Right lobe of liver (tissue), 6 donors: ENCODE measurements around the gene BRSK2. TPM values are rescaled to one million over a fixed set of nuclear protein-coding genes. Genes with fewer than 3 reads are reported as not detected.
A peak's percentile ranks its signal among the peaks of the same experiment; 100 is the strongest.

ENCODE experiments used
- ATAC-seq, 4 donors: fragments of 200-7000 bp; cut with Tn5 transposase; one replicate each; pipeline ENCODE4 v1.9.1; 2020; ENCODE audit warnings: mild to moderate bottlenecking in 4 of 4, moderate library complexity in 4 of 4
- DNase-seq, 3 donors: peaks; one replicate each; pipeline ENCODE4 v3.0.0-alpha.2; 2020
- H3K27ac ChIP-seq, 3 donors: fragments of 200-600 bp; one replicate each; pipeline ENCODE4 v1.8.0; 2022
- H3K27me3 ChIP-seq, 2 donors: fragments of 200-600 bp; one replicate each; pipeline ENCODE4 v1.8.0; 2022
- H3K36me3 ChIP-seq, 4 donors: fragments of 200-600 bp; sonication (generic) in 1 of 4; one replicate each; pipeline versions ENCODE4 v1.5.1 to v1.8.0; 2017 to 2022; ENCODE audit warnings: control low read depth in 1 of 4
- H3K4me1 ChIP-seq, 4 donors: fragments of 200-600 bp; sonication (generic) in 1 of 4; one replicate each; pipeline versions ENCODE4 v1.5.1 to v1.8.0; 2017 to 2022; ENCODE audit warnings: control low read depth in 1 of 4
- H3K4me3 ChIP-seq, 3 donors: fragments of 200-600 bp; one replicate each; pipeline ENCODE4 v1.8.0; 2022
- H3K9me3 ChIP-seq, 4 donors: fragments of 200-600 bp; sonication (generic) in 1 of 4; one replicate each; pipeline versions ENCODE4 v1.5.1 to v1.8.0; 2017 to 2022; ENCODE audit warnings: control low read depth in 1 of 4
- POLR2A ChIP-seq: fragments of 450-650 bp; IDR thresholded peaks from one replicate; pipeline ENCODE4 v1.6.1; 2017; ENCODE audit warnings: antibody characterized with exemption, mild to moderate bottlenecking
- WGBS: methylation state at CpG from one replicate; pipeline ENCODE4 v1.1.6; 2018; ENCODE audit warnings: low coverage, low lambda C conversion rate; ENCODE audit not compliant: insufficient coverage; ENCODE audit errors: missing lambda C conversion rate; 5-methylcytosine and 5-hydroxymethylcytosine counted together
- intact Hi-C, 2 donors: fragments of 100-400 bp; cut with DNase I; formaldehyde crosslinking; loops; one replicate each; pipeline versions ENCODE4 v1.11.2 to v1.14.1; 2022
- total RNA-seq, 6 experiments: library from RNA; depleted of rRNA in 2 of 6; stranded (reverse); fragments of >200 nt in 2 of 6; fragmentation: NEBNext Ultra II Directional in 3 of 6; extraction: Animal tissue kit (Norgen Biotek cat#: 25700) in 3 of 6; gene quantifications; one replicate each; pipeline versions ENCODE4 v1.1.0 to v1.2.4, GENCODE V29; 2016 to 2023
- TF ChIP-seq, protein P1 (sequence below), 4 donors: fragments of 200-600 bp in 3 of 4; fragments of 450-650 bp in 1 of 4; IDR thresholded peaks; one replicate each; pipeline versions ENCODE4 v1.5.1 to v1.8.0; 2016 to 2022; ENCODE audit warnings: antibody characterized with exemption in 4 of 4, mild to moderate bottlenecking in 2 of 4
- donor health status: DM: no; HTN: yes; CAD: no.
- donor health status: DM: no; HTN: no; CAD: no.
- donor health status: DM: no; HTN: no; CAD: no.
- donor health status: DM: no; HTN: yes; CAD: no.
- donor health status: DM: no; HTN: yes; CAD: no.

The BRSK2 gene
- total RNA-seq, 6 experiments from 2014 or later = 0.12 to 0.49 TPM; not detected in 4

DNA sequence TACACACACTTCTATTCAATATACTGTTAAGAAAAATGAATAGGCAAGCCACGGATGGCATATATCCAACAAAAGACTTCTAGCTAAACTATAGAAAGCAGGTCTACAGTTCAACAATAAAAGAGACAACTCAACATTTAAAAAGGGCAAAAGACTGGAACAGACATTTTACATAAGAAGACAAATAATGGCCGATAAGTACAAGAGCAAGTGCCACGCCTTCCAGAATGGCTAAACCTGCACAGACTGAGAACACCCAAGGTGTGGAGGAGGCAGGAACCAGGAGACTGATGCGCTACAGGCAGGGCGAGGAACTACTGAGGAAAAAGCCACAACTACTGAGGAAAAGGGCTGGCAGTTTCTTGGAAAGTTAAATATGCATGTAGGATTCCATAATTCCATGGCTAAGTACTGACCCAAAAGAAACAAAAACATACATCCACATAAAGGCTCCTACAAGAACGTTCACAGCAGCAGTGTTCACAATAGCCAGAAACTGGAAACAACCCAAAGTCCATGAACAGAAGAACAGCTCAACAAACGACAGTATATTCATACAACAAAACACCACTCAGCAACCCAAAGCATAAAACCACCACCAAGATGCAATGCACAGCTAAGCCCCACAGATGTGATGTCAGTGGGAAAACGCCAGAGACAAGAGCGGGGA, 106.5 kb downstream of the BRSK2 start:
- 74% methylated on average over 9 of the region's 9 CpGs for WGBS
- DNase-seq = no peak
- Histone ChIP-seq H3K4me1 (no peaks in the 10 kb centered on the region), H3K27ac (no peak overlapping the region), H3K36me3 (no peaks in the 10 kb centered on the region), H3K4me3 (no peak overlapping the region), H3K27me3 (no peaks in the 10 kb centered on the region), H3K9me3 (no peaks in the 10 kb centered on the region)
- ATAC-seq = no peak
- intact Hi-C loops = no loop called here
- TF ChIP-seq, protein P1, sequence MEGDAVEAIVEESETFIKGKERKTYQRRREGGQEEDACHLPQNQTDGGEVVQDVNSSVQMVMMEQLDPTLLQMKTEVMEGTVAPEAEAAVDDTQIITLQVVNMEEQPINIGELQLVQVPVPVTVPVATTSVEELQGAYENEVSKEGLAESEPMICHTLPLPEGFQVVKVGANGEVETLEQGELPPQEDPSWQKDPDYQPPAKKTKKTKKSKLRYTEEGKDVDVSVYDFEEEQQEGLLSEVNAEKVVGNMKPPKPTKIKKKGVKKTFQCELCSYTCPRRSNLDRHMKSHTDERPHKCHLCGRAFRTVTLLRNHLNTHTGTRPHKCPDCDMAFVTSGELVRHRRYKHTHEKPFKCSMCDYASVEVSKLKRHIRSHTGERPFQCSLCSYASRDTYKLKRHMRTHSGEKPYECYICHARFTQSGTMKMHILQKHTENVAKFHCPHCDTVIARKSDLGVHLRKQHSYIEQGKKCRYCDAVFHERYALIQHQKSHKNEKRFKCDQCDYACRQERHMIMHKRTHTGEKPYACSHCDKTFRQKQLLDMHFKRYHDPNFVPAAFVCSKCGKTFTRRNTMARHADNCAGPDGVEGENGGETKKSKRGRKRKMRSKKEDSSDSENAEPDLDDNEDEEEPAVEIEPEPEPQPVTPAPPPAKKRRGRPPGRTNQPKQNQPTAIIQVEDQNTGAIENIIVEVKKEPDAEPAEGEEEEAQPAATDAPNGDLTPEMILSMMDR (IDR thresholded peaks at IDR 0.05) = no peak
- no peak for TF ChIP-seq POLR2A

- ATAC-seq (no peak), DNase-seq (no peak)
- no peaks in the 10 kb centered on the region for H3K9me3 ChIP-seq
- no peak overlapping the region for H3K27ac ChIP-seq
- intact Hi-C loops = no loop called here
- H3K27me3 ChIP-seq = no peaks in the 10 kb centered on the region
- H3K4me3 ChIP-seq = no peak overlapping the region
- H3K4me1 ChIP-seq = no peaks in the 10 kb centered on the region
- WGBS = 89% methylated on average over 3 of the region's 3 CpGs
- H3K36me3 ChIP-seq = no peaks in the 10 kb centered on the region
- TF ChIP-seq, protein P1 (IDR thresholded peaks at IDR 0.05) = no peak
- no peak for TF ChIP-seq POLR2A
Observed at GRCh38 chr11:1496761-1497095, 107.0 kb downstream of the BRSK2 start.

DNA sequence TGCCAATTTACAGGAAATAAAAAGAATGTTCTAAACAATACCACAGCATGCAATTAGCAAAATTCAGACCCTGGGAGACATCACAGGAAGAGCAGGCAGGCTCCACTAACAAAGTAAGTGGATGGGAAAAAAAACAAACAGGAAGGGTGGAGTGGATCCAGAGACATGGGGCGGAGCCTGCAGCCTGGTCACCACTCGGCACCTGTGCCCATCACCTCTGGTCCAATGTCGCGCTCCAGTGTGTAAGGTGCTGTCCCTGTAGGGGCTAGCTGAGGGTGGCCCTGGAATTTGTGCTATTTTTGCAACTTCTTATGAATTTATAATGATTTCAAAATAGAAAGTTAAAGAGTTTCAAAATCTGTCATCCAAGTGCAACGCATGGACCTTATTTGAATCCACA, 107.9 kb downstream of the BRSK2 start:
- Histone ChIP-seq H3K4me3 (no peak overlapping the region), H3K27me3 (no peaks in the 10 kb centered on the region), H3K9me3 (no peaks in the 10 kb centered on the region), H3K27ac (no peak overlapping the region), H3K4me1 (no peaks in the 10 kb centered on the region), H3K36me3 (no peaks in the 10 kb centered on the region)
- TF ChIP-seq POLR2A = no peak
- TF ChIP-seq, protein P1 (IDR thresholded peaks at IDR 0.05) = no peak
- ATAC-seq (no peak), DNase-seq (peak in 1 of 3 donors; percentile 18)
- 75% methylated on average over 5 of the region's 5 CpGs for WGBS
- intact Hi-C loops = no loop called here

DNA sequence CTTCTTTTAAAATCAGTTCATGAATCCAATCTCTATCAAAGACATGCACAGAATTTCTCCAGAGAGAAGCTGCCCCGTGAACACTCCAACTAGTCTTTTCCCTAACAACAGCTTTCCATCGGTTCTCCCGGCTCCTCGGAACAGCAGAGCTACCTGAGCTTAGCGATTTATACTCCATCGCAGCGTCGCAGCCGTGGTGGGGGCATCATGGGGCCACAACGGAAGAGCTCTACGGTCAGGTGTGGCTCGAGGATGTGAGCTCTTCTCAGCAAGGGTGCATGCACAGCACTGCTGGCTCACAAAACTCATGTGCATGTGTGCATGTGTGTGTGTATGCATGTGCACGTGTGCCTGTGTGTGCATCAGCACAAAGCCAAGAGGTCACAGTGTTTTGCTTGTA, 108.5 kb downstream of the BRSK2 start:
- intact Hi-C loops = no loop called here
- H3K4me1 ChIP-seq = no peaks in the 10 kb centered on the region
- no peak for TF ChIP-seq POLR2A
- TF ChIP-seq, protein P1 (IDR thresholded peaks at IDR 0.05) = no peak
- no peaks in the 10 kb centered on the region for H3K36me3 ChIP-seq
- H3K9me3 ChIP-seq = no peaks in the 10 kb centered on the region
- DNase-seq (peak in 1 of 3 donors; percentile 23), ATAC-seq (no peak)
- no peaks in the 10 kb centered on the region for H3K27me3 ChIP-seq
- H3K27ac ChIP-seq = no peak overlapping the region
- WGBS = 96% methylated on average over 2 of the region's 13 CpGs
- no peak overlapping the region for H3K4me3 ChIP-seq
